ENCODE measurements around the gene GBP3.

GRCh38 chr1:88985032-88985431, 37.6 kb downstream of the GBP3 start:
- no peak for TF ChIP-seq POLR2AphosphoS5 (IDR thresholded peaks at IDR 0.05; ENCODE audit: low read depth, low read length)
- TF ChIP-seq POLR2A (IDR thresholded peaks at IDR 0.05; ENCODE audit: low read depth, low read length), result no peak

Measured in GM12892 (cell line).